GM21447 (cell line): ENCODE results near the gene USP16.

Experiments used
- ATAC-seq: cut with Tn5 transposase; IDR thresholded peaks from one replicate; pipeline ENCODE4 v1.9.1; 2021; ENCODE audit not compliant: unreplicated experiment

USP16 gene

DNA sequence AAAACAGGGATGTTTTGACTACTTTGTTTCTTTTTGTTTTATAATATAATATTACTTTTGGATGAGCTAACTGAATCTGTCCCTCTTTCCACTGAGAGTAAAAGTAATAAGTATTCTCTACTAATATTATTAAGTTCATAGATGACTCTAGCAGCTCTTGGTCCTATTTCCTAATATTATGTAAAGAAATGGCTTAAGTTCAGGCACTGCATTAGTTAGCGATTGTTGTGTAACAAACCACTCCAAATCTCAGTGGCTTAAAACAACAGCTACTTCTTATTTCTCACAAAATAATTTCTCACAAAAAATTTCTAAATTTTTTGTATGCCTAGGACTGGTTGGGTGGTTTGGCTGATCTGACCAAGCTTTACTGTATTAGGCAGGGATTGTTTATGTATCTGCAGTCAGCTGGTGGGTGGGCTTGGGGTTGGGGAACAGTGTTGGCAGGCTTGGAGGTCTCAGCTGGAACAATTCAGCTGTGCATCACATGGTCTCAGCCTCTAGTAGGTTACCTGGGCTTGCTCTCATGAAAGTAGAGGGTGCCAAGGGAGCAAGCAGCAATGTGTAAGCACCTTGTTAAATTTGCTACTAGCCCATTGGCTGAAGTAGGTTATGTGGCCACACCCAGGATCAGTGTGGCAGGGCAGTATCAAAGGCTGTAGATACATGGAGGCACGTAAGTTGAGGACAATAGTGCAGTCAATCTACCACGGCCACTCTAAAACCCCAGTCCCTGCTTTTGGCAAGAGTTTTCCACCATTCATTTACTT lies 57.8 kb downstream of the USP16 start:
- no peak for ATAC-seq

DNA sequence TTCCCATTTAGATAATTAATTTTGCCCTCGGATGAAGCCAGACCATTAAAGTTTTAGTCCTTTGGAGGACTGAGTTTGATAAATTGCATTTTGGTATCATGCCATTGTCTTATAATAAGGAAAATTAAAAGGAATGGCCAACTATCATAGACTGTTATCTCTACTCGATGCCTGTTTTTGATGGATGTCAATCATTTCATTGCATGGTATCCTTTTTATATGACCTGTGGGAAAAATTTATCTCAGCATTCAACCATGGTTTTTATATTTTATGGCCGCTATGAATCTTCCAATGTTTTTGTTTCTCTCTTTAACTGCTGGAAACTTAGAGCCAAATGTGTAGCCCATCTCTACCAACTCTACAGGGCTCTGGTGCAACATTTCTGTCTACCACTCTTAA lies 58.8 kb downstream of the USP16 start:
- ATAC-seq: no peak

DNA sequence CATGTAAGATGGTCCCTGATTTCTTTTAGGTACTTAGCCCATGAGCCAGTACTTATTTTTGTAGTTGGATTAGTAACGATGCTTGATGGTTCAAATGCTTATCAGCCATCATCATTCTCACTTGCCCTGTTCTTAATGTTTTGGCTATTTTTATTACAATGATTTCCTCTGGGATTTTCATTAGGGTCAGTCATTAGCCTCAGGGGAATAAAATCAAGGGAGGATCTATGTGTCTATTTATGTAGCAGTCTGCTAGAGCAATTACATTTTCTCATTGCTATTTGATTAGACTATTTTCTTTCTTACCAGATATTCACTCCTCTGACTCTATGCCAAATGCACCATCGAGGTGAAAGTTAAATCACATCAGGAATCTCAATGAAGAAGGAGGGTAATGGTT lies 59.9 kb downstream of the USP16 start:
- ATAC-seq: no peak

DNA sequence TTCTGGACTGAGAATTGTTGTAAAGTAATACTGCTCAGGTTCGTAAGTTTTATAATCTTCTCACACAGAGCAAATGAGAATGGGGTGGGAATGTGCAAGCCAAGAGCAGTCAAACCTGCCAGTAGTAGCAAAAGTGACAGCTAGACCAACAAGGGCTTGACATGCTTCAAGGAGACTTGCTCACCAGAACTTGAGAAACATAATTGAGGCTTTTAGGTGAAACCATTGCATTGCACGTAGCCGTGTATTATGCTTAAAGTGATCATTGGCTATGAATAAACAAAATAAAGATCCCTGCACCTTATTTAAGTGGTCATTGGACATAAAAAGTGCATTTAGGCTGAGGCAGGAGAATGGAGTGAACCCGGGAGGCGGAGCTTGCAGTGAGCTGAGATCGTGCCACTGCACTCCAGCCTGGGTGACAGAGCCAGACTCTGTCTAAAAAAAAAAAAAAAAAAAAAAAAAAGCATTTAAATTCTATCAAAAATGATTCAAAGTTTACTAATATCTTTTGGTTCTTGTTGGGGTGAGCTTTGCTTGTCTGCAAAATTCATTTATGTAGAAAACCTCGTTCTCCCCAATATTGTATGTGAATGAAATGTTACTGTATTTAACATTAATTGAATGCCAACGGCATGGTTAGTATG lies 60.8 kb downstream of the USP16 start:
- ATAC-seq: no peak

DNA sequence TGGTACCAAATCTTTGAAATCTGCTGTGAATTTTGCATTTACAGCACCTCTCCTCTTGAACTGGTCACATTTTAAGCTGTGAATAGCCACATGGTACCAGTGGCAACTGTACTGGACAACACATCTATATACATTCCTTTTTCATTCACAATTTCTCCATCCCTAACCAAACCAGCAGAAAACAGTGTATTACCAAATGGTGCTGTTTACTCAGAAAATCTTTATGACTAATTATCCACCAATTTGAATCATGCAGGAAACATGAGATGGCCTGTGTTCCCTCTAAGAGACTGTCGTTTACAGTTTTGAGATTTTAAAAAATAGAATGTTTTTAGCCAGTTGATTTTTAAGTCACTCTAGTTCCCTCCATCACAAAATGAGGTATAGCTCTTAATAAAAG lies 66.6 kb downstream of the USP16 start:
- ATAC-seq: no peak

DNA sequence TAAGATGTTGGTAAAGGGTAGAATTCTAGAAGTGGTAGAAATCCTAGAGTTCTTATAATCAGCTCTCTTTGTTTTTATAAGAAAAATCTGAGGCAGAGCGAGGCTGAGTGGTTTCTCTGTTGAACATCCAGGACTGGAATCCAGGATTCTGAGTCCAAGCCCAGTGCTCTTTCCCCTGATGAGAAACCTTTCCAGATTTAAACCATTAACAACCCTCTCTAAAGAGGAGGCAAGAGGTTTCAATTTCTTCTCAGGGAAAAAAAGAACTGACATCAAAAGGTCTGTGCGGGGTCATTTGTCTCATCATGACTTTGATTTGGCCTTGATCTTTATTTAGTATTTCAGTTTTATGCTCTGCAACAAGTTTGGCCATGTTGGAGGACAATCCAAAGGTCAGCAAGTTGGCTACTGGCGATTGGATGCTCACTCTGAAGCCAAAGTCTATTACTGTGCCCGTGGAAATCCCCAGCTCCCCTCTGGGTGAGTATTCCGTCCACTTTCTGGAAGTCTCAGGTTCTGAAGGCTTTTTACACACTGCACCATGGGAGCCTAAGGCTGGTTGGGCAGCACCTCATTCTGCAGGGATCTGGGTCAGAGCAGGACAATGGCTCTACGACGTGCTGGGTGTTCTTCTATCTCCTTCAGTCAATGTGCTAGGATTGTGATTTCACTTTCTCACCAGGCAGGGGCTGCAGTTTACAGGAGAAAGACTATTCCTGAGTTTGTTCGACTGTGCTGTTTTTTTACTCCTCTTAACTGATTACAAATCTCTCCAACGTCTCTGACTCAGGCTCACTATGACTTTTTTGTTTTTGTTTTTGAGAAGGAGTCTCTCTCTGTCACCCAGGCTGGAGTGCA lies 67.9 kb downstream of the USP16 start:
- ATAC-seq: no peak

DNA sequence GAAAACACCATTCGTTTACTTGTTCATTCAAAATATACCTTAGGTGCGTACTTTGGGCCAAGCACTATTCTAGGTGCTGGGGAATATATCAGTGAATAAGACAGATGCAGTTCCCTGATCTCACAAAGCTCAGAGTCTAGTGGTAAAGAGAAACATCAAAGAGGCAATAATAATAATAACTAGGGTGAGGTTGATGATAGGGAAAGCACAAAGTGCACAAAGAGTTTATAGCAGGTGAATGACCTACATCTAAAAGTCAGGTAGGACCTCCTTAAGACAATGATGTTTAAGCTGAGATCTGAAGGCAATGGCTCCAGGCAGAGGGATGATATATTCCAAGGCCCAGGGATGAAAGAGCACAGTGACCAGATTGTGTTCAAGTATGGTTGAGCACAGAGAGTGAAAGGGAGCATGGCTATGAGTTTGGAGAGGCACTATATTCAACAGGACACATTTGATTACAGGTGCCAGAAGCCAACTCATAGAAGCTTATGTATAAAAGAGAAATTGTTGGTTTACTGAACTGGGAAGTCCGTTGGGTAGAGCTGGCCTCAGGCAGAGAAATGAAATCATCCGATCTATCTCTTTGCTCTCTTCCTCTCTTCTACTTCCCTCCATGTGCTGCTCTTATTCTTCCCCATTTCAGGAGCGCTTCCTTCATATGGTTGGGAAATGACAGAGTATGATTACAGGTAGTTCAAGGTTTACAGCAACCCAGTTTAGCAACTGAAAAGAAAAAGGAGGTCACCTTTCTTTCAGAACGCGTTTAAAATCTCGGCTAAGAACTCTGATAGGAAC lies 71.9 kb downstream of the USP16 start:
- ATAC-seq: no peak

DNA sequence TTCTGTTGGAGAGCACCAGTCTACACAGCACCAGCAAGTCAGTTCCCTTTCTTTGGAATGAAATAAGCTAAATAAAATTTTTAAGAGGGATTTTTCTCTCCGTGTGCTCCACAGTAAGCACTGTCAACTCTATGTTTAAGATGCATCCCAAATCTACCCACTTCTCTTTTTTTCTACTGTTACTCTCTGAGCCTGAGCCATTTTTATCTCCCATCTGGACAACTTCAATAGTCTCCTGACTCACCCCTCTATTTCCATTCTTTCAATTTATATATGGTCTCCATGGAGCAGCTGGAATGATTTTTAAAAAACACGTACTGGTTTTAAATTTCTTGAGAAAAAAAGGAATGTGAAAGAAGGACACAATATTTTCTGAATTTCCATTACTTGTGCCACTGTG lies 73.7 kb downstream of the USP16 start:
- ATAC-seq: no peak

DNA sequence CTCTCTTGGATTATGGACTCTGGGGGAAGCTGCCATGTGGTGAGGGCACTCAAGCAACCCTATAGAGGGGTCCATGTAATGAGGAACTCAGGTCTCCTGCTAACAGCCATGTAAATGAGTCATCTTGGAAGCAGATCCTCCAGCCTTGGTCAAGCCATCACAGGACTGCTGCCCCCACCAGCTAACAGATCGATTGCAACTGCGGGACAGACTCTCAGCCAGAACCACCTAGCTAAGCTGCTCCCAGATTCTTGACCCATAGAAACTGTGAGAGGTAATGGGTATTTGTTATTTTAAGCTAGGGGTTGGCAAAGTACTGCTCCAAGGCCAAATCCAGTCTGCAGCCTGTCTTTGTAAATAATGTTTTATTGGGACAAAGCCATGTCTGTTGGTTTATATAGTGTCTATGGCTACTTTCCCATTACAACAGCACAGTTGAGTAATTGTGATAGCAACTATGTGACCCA lies 78.4 kb downstream of the USP16 start:
- no peak for ATAC-seq
